ENCODE results near the gene CTSE. TPM values are rescaled to one million over a fixed set of nuclear protein-coding genes. Genes with fewer than 3 reads are reported as not detected.
A peak's percentile ranks its signal among the peaks of the same experiment; 100 is the strongest.
"Not testable (repeated sequence)": the region's sequence is repeated elsewhere in the genome, so short reads cannot be mapped to it uniquely, and the experiment has no call there.

Gene CTSE
- total and polyA plus RNA-seq, 3 experiments from 2014 or later, result not detected

GRCh38 chr1:205996641-205997040 is 27.1 kb downstream of the CTSE start:
- CTCF ChIA-PET, result interaction anchor here (1.4 kb wide), 1 partner anchor 19 kb away, joined by 4 read pairs; no protein-coding TSS in a partner anchor
- H3K27me3 Mint-ChIP-seq, result peaks cover 7 to 35% of the 10 kb centered on the region in 2 donors
- POLR2A ChIA-PET; H3K4me3 Mint-ChIP-seq; H3K4me3 ChIP-seq (ENCODE audit: low read length); H3K27ac ChIP-seq (ENCODE audit: low read depth, low read length); H3K27me3 ChIP-seq (ENCODE audit: insufficient read depth, low read length, poor library complexity, severe bottlenecking); H3K9me3 ChIP-seq (ENCODE audit: low read length); H3K36me3 ChIP-seq (ENCODE audit: insufficient read depth, low read length); DNase-seq; H3K4me1 Mint-ChIP-seq; H3K4me1 ChIP-seq (ENCODE audit: insufficient read depth, low read length); H3K27ac Mint-ChIP-seq; H3K36me3 Mint-ChIP-seq; H3K9me3 Mint-ChIP-seq: not testable (repeated sequence)

GRCh38 chr1:205994346-205994745 is 29.3 kb downstream of the CTSE start:
- Histone ChIP-seq H3K36me3 (ENCODE audit: insufficient read depth, low read length) (no peaks in the 10 kb centered on the region), H3K27me3 (ENCODE audit: insufficient read depth, low read length, poor library complexity, severe bottlenecking) (no peaks in the 10 kb centered on the region), H3K9me3 (ENCODE audit: low read length) (no peaks in the 10 kb centered on the region), H3K4me3 (ENCODE audit: low read length) (no peak overlapping the region), H3K27ac (ENCODE audit: low read depth, low read length) (no peak overlapping the region), H3K4me1 (ENCODE audit: insufficient read depth, low read length) (no peaks in the 10 kb centered on the region)
- Mint-ChIP-seq H3K36me3 (peaks cover 0 to 1% (median 0%) of the 10 kb centered on the region in 3 donors), H3K4me1 (no peaks in the 10 kb centered on the region), H3K4me3 (no peak overlapping the region), H3K27ac (no peak overlapping the region), H3K9me3 (no peaks in the 10 kb centered on the region), H3K27me3 (peaks cover 9 to 53% of the 10 kb centered on the region in 2 donors)
- DNase-seq, result no peak
- POLR2A ChIA-PET, result no interaction called here
- CTCF ChIA-PET, result interaction anchor here (1.1 to 1.3 kb wide), 2 partner anchors 17 to 36 kb away, joined by 3 to 4 read pairs; no protein-coding TSS in a partner anchor

GRCh38 chr1:205993068-205993467 is 30.6 kb downstream of the CTSE start:
- Mint-ChIP-seq H3K36me3 (peaks cover 0 to 1% (median 0%) of the 10 kb centered on the region in 3 donors), H3K4me3 (no peak overlapping the region), H3K27me3 (peaks cover 9 to 53% of the 10 kb centered on the region in 2 donors), H3K9me3 (no peaks in the 10 kb centered on the region), H3K4me1 (no peaks in the 10 kb centered on the region), H3K27ac (no peak overlapping the region)
- Histone ChIP-seq H3K9me3 (ENCODE audit: low read length) (no peaks in the 10 kb centered on the region), H3K4me3 (ENCODE audit: low read length) (no peak overlapping the region), H3K27ac (ENCODE audit: low read depth, low read length) (no peak overlapping the region), H3K27me3 (ENCODE audit: insufficient read depth, low read length, poor library complexity, severe bottlenecking) (no peaks in the 10 kb centered on the region), H3K4me1 (ENCODE audit: insufficient read depth, low read length) (no peaks in the 10 kb centered on the region), H3K36me3 (ENCODE audit: insufficient read depth, low read length) (no peaks in the 10 kb centered on the region)
- DNase-seq, result no peak
- POLR2A ChIA-PET, result no interaction called here
- CTCF ChIA-PET, result interaction anchor here (0.6 to 2.5 kb wide), 2 partner anchors 15 to 16 kb away, joined by 3 to 14 read pairs; no protein-coding TSS in a partner anchor

GRCh38 chr1:205992218-205992882 is 31.3 kb downstream of the CTSE start:
- no peak overlapping the region for H3K27ac ChIP-seq (ENCODE audit: low read depth, low read length)
- no peak overlapping the region for H3K4me3 ChIP-seq (ENCODE audit: low read length)
- CTCF ChIA-PET, result interaction anchor here (0.6 to 2.5 kb wide), 3 partner anchors 15 to 114 kb away, joined by 3 to 14 read pairs (median 3); no protein-coding TSS in a partner anchor
- H3K27me3 ChIP-seq (ENCODE audit: insufficient read depth, low read length, poor library complexity, severe bottlenecking), result no peaks in the 10 kb centered on the region
- H3K9me3 ChIP-seq (ENCODE audit: low read length), result no peaks in the 10 kb centered on the region
- Mint-ChIP-seq H3K4me1 (no peaks in the 10 kb centered on the region), H3K4me3 (no peak overlapping the region), H3K36me3 (peaks cover 0 to 1% (median 0%) of the 10 kb centered on the region in 3 donors), H3K27ac (no peak overlapping the region), H3K9me3 (no peaks in the 10 kb centered on the region), H3K27me3 (peaks cover 9 to 49% of the 10 kb centered on the region in 2 donors)
- POLR2A ChIA-PET, result no interaction called here
- no peaks in the 10 kb centered on the region for H3K4me1 ChIP-seq (ENCODE audit: insufficient read depth, low read length)
- no peak for DNase-seq
- H3K36me3 ChIP-seq (ENCODE audit: insufficient read depth, low read length), result no peaks in the 10 kb centered on the region

- ChIA-PET POLR2A (no interaction called here), CTCF (interaction anchor here (1.2 to 2.5 kb wide), 2 partner anchors 14 to 115 kb away, joined by 3 to 14 read pairs; no protein-coding TSS in a partner anchor)
- H3K4me1 ChIP-seq (ENCODE audit: insufficient read depth, low read length), result no peaks in the 10 kb centered on the region
- H3K27ac Mint-ChIP-seq, result no peak overlapping the region
- no peaks in the 10 kb centered on the region for H3K36me3 ChIP-seq (ENCODE audit: insufficient read depth, low read length)
- no peak for DNase-seq
- H3K36me3 Mint-ChIP-seq, result peaks cover 0 to 1% (median 0%) of the 10 kb centered on the region in 3 donors
- H3K4me1 Mint-ChIP-seq, result no peaks in the 10 kb centered on the region
- peaks cover 7 to 44% of the 10 kb centered on the region in 2 donors for H3K27me3 Mint-ChIP-seq
- H3K4me3 Mint-ChIP-seq, result no peak overlapping the region
- H3K9me3 Mint-ChIP-seq, result no peaks in the 10 kb centered on the region
- no peak overlapping the region for H3K4me3 ChIP-seq (ENCODE audit: low read length)
- H3K27me3 ChIP-seq (ENCODE audit: insufficient read depth, low read length, poor library complexity, severe bottlenecking), result no peaks in the 10 kb centered on the region
- H3K27ac ChIP-seq (ENCODE audit: low read depth, low read length), result no peak overlapping the region
- no peaks in the 10 kb centered on the region for H3K9me3 ChIP-seq (ENCODE audit: low read length)
Measured at GRCh38 chr1:205991237-205991636, 32.5 kb downstream of the CTSE start.

- POLR2A ChIA-PET, result no interaction called here
- H3K36me3 ChIP-seq (ENCODE audit: insufficient read depth, low read length), result no peaks in the 10 kb centered on the region
Measured at GRCh38 chr1:205990226-205990625, 33.5 kb downstream of the CTSE start.

GRCh38 chr1:205989786-205990185 is 33.9 kb downstream of the CTSE start:
- ChIA-PET CTCF (interaction anchor here (1.4 kb wide), 1 partner anchor 13 kb away, joined by 6 read pairs; no protein-coding TSS in a partner anchor), POLR2A (no interaction called here)
- no peaks in the 10 kb centered on the region for H3K9me3 ChIP-seq (ENCODE audit: low read length)
- no peaks in the 10 kb centered on the region for H3K4me1 ChIP-seq (ENCODE audit: insufficient read depth, low read length)
- H3K27ac ChIP-seq (ENCODE audit: low read depth, low read length), result no peak overlapping the region
- no peaks in the 10 kb centered on the region for H3K36me3 ChIP-seq (ENCODE audit: insufficient read depth, low read length)
- Mint-ChIP-seq H3K36me3 (peaks cover 0 to 1% (median 0%) of the 10 kb centered on the region in 3 donors), H3K9me3 (no peaks in the 10 kb centered on the region), H3K4me1 (no peaks in the 10 kb centered on the region), H3K4me3 (no peak overlapping the region), H3K27me3 (peaks cover 6 to 43% of the 10 kb centered on the region in 2 donors), H3K27ac (peak overlapping the region in 1 of 8 donors; percentile 48)
- no peak for DNase-seq
- no peaks in the 10 kb centered on the region for H3K27me3 ChIP-seq (ENCODE audit: insufficient read depth, low read length, poor library complexity, severe bottlenecking)
- no peak overlapping the region for H3K4me3 ChIP-seq (ENCODE audit: low read length)

More at GRCh38 chr1:205990226-205990625, 33.5 kb downstream of the CTSE start:
- Mint-ChIP-seq H3K4me1 (no peaks in the 10 kb centered on the region), H3K9me3 (no peaks in the 10 kb centered on the region), H3K27ac (no peak overlapping the region), H3K4me3 (no peak overlapping the region), H3K27me3 (peaks cover 7 to 44% of the 10 kb centered on the region in 2 donors), H3K36me3 (peaks cover 0 to 1% (median 0%) of the 10 kb centered on the region in 3 donors)
- CTCF ChIA-PET, result interaction anchor here (1.4 kb wide), 1 partner anchor 13 kb away, joined by 6 read pairs; no protein-coding TSS in a partner anchor
- H3K27me3 ChIP-seq (ENCODE audit: insufficient read depth, low read length, poor library complexity, severe bottlenecking), result no peaks in the 10 kb centered on the region
- no peaks in the 10 kb centered on the region for H3K9me3 ChIP-seq (ENCODE audit: low read length)
- H3K4me1 ChIP-seq (ENCODE audit: insufficient read depth, low read length), result no peaks in the 10 kb centered on the region
- H3K27ac ChIP-seq (ENCODE audit: low read depth, low read length), result no peak overlapping the region
- DNase-seq, result no peak
- no peak overlapping the region for H3K4me3 ChIP-seq (ENCODE audit: low read length)

GRCh38 chr1:205988585-205988995 is 35.1 kb downstream of the CTSE start:
- H3K27ac Mint-ChIP-seq, result no peak overlapping the region
- no peak overlapping the region for H3K4me3 ChIP-seq (ENCODE audit: low read length)
- ChIA-PET POLR2A (no interaction called here), CTCF (no interaction called here)
- H3K27me3 Mint-ChIP-seq, result peaks cover 6 to 32% of the 10 kb centered on the region in 2 donors
- H3K36me3 Mint-ChIP-seq, result peaks cover 0 to 1% (median 0%) of the 10 kb centered on the region in 3 donors
- H3K4me3 Mint-ChIP-seq, result no peak overlapping the region
- H3K27ac ChIP-seq (ENCODE audit: low read depth, low read length), result no peak overlapping the region
- H3K9me3 ChIP-seq (ENCODE audit: low read length), result no peaks in the 10 kb centered on the region
- H3K4me1 Mint-ChIP-seq, result no peaks in the 10 kb centered on the region
- no peaks in the 10 kb centered on the region for H3K9me3 Mint-ChIP-seq
- DNase-seq, result no peak
- H3K27me3 ChIP-seq (ENCODE audit: insufficient read depth, low read length, poor library complexity, severe bottlenecking), result no peaks in the 10 kb centered on the region
- no peaks in the 10 kb centered on the region for H3K36me3 ChIP-seq (ENCODE audit: insufficient read depth, low read length)
- no peaks in the 10 kb centered on the region for H3K4me1 ChIP-seq (ENCODE audit: insufficient read depth, low read length)
